Smooth muscle cell of the brain vasculature (primary cell): Measurements from ENCODE around the gene POU2AF3.

Experiments used
- DNase-seq: peaks from one replicate; pipeline ENCODE4 v3.0.0-alpha.2; 2012; ENCODE audit warnings: low read depth, low spot score

POU2AF3 gene

GRCh38 chr11:111329306-111330204, 31.2 kb downstream of the POU2AF3 start:
- no peak for DNase-seq

- no peak for DNase-seq
These were observed 32.0 kb downstream of the POU2AF3 start for GRCh38 chr11:111330234-111330893.

DNA sequence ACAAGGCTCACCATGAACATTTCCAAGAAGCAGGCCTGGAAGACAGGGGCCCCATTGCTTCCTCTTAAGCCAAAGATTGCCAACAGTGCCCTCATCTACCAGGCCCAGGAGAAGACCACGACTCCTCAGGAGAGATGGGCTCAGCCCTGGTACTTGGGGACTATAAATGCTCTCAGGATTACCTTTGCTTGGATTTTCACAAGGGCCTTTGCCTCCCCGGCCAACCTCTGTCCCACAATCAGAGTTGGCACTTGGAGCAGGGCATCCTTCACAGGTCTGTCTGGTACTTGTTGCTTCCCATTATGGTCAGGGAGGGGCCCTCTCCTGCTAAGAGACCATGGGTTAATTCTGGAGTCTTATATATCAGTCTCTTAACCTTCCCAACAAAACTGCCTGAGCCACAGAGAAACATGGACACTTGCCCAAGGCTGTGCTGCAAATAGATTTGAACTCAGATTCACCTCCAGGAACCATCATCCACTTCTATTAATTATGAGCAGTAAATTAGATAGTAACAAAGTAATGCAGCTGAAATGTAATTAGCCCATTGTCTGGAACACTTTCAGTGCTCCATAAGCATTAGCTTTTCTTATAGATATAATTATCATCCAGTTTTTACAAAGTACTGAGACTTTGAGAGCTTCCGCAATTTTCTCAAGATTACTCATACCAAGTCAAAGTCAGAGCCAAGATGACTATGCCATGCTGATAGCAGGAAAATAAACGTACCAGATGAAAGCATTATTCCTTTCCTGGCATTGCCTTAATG, 33.5 kb downstream of the POU2AF3 start:
- no peak for DNase-seq

GRCh38 chr11:111334532-111335502, 36.5 kb downstream of the POU2AF3 start:
- no peak for DNase-seq

- no peak for DNase-seq
These were observed 37.2 kb downstream of the POU2AF3 start for GRCh38 chr11:111335549-111335948.

DNA sequence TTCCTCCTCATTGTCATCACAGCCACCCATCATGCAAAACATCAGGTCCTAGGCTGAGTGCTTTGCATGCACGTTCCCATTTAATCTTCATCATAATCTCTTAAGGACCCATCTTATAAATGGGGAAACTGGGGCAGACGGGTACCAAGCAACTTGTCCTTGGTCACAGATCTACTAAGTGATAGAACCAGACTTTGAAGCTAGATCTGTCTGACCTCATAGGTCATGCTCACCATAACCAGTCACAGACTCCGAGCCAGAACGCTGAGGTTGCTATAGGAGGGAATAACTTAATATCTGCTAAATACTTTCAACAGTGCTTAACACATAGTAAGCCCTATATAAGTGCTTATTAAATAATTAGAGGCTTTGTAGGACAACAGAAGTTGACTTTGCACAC, 37.7 kb downstream of the POU2AF3 start:
- no peak for DNase-seq

DNA sequence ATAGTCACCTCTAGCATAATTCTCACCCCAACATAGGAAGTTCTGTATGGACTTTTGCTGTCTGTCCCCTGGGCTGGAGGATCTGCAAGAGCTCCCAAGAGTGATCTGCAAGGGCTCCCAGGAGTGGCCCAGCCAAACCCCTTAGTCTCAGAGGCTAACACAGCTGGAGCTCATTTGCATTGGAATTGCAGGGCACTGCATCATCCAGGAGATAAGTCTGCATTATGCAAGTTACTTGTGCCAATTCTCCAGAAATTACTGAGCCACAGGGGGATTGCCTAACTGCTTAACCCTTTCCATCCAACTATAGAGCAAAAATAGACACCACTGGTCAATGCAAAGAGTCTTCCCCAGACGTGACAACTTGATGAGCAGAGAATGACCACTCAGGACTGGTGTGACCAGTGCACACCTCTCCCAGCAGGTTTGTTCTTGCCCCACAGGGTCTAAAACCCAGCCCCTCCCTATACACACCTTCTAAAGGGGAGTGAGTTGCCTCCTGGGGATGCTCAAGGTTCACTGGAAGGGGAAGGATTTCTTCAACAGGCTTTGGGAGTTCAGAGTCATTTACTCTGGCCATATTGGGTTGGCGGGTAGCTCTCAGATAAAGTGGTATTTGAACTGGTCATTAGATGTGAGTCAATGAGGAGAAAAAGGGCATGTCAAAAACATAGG, 38.4 kb downstream of the POU2AF3 start:
- no peak for DNase-seq

DNA sequence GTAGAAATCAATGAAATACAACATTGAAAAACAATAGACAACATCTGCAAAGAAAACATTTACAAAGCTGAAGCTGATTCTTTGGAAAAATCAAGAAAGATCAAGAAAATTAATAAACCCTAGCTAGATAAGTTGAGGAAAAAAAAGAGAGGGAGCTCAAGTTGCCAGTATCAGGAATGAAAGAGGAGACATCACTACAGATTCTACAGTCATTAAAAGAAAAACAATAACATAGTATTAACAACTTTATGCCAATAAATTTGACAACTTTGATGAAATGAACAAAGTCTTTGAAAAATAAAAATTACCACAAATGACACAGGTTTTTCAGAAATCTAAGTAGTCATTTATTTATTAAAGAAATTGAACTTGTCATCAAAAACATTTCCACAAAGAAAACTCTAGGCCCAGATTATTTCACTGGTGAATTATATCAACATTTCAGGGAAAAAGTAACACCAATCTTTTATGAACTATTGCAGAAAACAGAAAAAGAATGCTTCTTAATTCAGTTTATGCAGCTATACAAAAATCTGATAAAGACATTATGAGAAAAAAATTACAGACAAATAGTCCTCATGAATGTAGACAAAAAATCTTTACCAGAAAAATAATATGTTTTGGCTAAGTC, 41.5 kb downstream of the POU2AF3 start:
- no peak for DNase-seq

GRCh38 chr11:111342329-111342728, 44.0 kb downstream of the POU2AF3 start:
- no peak for DNase-seq

DNA sequence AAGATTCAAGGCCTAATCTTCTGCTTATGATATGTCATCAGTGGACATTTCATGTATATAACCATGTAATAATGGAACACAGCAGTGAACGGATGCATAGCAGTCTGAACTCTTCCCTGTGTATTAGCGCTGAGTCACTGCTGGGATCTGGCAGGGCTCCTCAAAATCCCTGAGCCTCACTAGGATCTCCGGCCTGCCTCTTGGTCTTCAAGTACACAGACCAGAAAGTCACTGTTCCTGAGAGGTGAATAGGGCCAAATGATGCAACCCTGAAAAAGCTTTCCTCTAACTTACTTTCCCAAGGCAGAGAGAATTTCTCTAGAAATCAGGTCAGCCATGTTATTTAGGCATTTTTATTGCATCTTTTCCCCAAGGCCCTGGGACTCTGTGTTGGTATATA, 45.7 kb downstream of the POU2AF3 start:
- DNase-seq, result peak; percentile 13

DNA sequence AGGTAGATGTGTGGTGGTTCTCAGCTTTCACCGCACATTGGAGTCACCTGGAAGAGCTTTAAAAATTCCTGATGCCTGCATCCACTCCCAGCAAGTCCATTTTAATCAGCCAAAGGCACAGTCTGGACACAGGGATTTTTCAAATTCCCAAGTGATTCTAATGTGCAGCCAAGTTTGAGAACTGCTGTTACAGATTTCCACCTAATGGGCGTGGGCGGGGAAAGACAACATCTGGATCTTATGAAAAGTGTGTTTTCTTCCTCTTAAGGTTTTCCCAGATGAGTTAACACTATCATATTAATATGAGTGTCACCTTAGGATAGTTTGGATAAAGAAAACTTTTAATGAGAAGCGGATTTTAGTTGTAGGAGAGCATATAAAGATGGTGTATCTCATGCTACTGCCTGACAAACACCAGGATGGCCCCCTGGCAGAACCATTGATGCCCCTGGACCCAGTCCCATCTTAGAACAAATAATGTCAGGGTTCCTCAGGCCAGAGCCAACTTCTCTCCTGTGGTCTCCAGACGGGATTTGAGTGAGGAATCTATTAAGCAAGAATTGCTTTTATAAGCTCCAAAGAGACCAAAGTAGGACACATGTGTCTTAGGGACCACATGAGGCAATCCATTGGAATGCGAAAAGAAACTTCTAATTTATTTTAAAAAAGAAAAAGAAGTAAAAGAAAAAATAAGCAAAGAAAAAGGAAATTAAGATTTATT, 48.8 kb downstream of the POU2AF3 start:
- no peak for DNase-seq

GRCh38 chr11:111347723-111348115, 49.4 kb downstream of the POU2AF3 start:
- DNase-seq, result no peak

- no peak for DNase-seq
These were observed 49.8 kb downstream of the POU2AF3 start for GRCh38 chr11:111348147-111348546.

DNA sequence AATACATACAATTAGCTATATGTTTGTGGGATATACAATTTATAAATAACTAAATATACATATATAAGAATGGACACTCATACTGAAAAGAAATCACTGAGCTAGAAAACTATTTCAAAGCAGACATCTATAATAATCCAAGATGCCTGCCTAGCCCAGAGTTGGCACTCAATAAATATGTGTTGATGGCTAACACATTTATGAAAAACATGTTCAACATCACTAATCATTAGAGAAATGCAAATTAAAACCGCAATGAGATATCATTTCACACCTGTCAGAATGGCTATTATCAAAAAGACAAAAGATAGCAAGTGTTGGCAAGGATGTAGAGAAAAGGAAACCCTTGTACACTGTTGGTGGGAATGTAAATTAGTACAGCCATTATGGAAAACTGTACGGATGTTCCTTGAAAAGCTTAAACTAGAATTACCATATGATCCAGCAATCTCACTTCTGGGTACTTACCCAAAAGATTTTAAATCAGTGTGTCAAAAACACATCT, 50.9 kb downstream of the POU2AF3 start:
- no peak for DNase-seq

- DNase-seq, result no peak
These were observed 52.5 kb downstream of the POU2AF3 start for GRCh38 chr11:111350811-111351210.

GRCh38 chr11:111351374-111352055, 53.2 kb downstream of the POU2AF3 start:
- DNase-seq, result no peak

GRCh38 chr11:111352231-111352746, 53.9 kb downstream of the POU2AF3 start:
- DNase-seq, result no peak
